22Rv1 (cell line): Measurements from ENCODE around the gene BANP.

ENCODE experiments used
- ZFX ChIP-seq: fragments of 450-650 bp; IDR thresholded peaks from 2 replicates; pipeline ENCODE4 v1.6.1; 2017; ENCODE audit warnings: antibody characterized with exemption, borderline replicate concordance
- TF ChIP-seq, protein P1 (sequence below): fragments of 450-650 bp; IDR thresholded peaks from 2 replicates; pipeline ENCODE4 v1.5.1; 2017; ENCODE audit warnings: mild to moderate bottlenecking

DNA sequence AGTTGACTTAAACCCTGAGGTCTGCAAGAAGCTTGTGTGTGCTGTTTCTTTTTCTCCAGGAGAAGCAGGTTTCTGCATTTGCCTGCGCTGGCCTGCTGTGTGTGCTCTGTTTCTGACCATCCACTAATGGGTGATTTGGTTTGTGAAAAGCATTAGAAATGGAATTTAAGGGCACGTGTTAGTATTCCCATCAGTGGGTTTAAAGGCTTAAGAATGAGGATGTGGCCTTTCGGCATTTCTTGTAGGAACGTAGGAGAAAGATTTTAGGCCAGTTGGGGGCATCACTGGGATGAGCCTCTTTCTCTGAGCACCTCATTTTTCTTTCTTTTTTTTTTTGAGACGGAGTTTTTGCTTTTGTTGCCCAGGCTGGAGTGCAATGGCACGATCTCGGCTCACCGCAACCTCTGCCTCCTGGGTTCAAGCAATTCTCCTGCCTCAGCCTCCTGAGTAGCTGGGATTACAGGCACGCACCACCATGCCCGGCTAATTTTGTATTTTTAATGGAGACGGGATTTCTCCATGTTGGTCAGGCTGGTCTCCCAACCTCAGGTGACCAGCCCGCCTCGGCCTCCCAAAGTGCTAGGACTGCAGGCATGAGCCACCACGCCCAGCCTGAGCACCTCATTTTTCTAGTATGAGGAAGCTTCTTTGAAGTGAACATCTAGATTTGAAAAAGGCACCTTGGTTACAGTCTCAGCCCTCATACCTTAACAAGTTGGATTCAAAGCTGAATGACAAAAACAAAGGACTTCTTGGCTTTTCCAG, 110.3 kb downstream of the BANP start:
- TF ChIP-seq, protein P1, sequence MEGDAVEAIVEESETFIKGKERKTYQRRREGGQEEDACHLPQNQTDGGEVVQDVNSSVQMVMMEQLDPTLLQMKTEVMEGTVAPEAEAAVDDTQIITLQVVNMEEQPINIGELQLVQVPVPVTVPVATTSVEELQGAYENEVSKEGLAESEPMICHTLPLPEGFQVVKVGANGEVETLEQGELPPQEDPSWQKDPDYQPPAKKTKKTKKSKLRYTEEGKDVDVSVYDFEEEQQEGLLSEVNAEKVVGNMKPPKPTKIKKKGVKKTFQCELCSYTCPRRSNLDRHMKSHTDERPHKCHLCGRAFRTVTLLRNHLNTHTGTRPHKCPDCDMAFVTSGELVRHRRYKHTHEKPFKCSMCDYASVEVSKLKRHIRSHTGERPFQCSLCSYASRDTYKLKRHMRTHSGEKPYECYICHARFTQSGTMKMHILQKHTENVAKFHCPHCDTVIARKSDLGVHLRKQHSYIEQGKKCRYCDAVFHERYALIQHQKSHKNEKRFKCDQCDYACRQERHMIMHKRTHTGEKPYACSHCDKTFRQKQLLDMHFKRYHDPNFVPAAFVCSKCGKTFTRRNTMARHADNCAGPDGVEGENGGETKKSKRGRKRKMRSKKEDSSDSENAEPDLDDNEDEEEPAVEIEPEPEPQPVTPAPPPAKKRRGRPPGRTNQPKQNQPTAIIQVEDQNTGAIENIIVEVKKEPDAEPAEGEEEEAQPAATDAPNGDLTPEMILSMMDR = no peak
- TF ChIP-seq ZFX = no peak
